Esophagus muscularis mucosa (tissue), 4 donors: Measurements from ENCODE around the gene CAMTA1. TPM values are rescaled to one million over a fixed set of nuclear protein-coding genes. Genes with fewer than 3 reads are reported as not detected.

Experiments
- DNase-seq: peaks from one replicate; pipeline ENCODE4 v3.0.0-alpha.2; 2017; ENCODE audit errors: extremely low spot score
- H3K27ac ChIP-seq, 4 donors: fragments of 200-600 bp; sonication (generic); replicated peaks in 1 of 4; 1 replicate in 3 of 4; 2 replicates in 1 of 4; pipeline ENCODE4 v1.5.1; 2016 to 2019; ENCODE audit warnings: mild to moderate bottlenecking in 1 of 4
- H3K27me3 ChIP-seq, 4 donors: fragments of 200-600 bp; sonication (generic); one replicate each; pipeline versions ENCODE4 v1.5.1 to v1.6.0; 2016 to 2019
- H3K36me3 ChIP-seq, 4 donors: fragments of 200-600 bp; sonication (generic); one replicate each; pipeline ENCODE4 v1.5.1; 2016 to 2019
- H3K4me1 ChIP-seq, 4 donors: fragments of 200-600 bp; sonication (generic); one replicate each; pipeline ENCODE4 v1.5.1; 2016 to 2019
- H3K4me3 ChIP-seq, 4 donors: fragments of 200-600 bp; sonication (generic); 1 replicate in 2 of 4; 2 replicates in 2 of 4; pipeline ENCODE4 v1.5.1; 2016 to 2019; ENCODE audit warnings: mild to moderate bottlenecking in 4 of 4, moderate library complexity in 1 of 4
- H3K9me3 ChIP-seq, 4 donors: fragments of 200-600 bp; sonication (generic); 1 replicate in 3 of 4; 2 replicates in 1 of 4; pipeline ENCODE4 v1.5.1; 2016 to 2019
- EP300 ChIP-seq: sonication (generic); formaldehyde crosslinking; IDR thresholded peaks from one replicate; pipeline ENCODE4 v1.6.1; 2017; ENCODE audit warnings: antibody characterized with exemption
- POLR2A ChIP-seq: fragments of 450-650 bp; IDR thresholded peaks from one replicate; pipeline ENCODE4 v1.6.1; 2017; ENCODE audit warnings: antibody characterized with exemption, moderate library complexity, mild to moderate bottlenecking, low read depth
- POLR2AphosphoS5 ChIP-seq, 2 donors: sonication (generic); formaldehyde crosslinking; IDR thresholded peaks; one replicate each; pipeline ENCODE4 v1.6.1; 2017; ENCODE audit warnings: antibody characterized with exemption in 2 of 2
- WGBS: methylation state at CpG from one replicate; pipeline ENCODE4 v1.1.5; 2018; 5-methylcytosine and 5-hydroxymethylcytosine counted together
- intact Hi-C: fragments of 100-400 bp; cut with DNase I; formaldehyde crosslinking; loops from one replicate; pipeline ENCODE4 v1.15.1; 2023
- total RNA-seq, 4 donors: library from RNA; depleted of rRNA; stranded (reverse); fragments of >200 nt; gene quantifications; one replicate each; pipeline versions ENCODE4 v1.1.0 to v1.2.1, GENCODE V29; 2016
- TF ChIP-seq, protein P1 (sequence below), 3 experiments: fragments of 200-600 bp in 2 of 3; fragments of 450-650 bp in 1 of 3; sonication (generic) in 2 of 3; IDR thresholded peaks; one replicate each; pipeline ENCODE4 v1.5.1; 2017 to 2019; ENCODE audit warnings: antibody characterized with exemption in 3 of 3, mild to moderate bottlenecking in 2 of 3, moderate library complexity in 1 of 3

CAMTA1 gene
- total RNA-seq, 4 donors from 2014 or later: 109 to 226 (median 139) TPM

DNA sequence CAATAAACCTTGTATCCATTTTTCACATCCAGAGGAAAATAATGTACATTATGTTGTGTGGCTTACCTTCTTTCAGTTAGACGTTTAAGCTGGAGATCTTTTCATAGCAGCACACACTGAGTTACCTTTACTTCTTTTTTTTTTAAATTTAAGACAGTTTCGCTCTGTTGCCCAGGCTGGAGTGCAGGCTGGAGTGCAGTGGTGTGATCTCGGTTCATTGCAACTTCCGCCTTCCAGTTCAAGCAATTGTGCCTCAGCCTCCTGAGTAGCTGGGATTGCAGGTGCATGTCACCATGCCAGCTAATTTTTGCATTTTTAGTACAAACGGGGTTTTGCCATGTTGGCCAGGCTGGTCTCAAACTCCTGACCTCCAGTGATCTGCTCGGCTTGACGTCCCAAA is 7.4 kb upstream of the CAMTA1 start:
- no peaks in the 10 kb centered on the region for H3K27me3 ChIP-seq
- H3K4me1 ChIP-seq: peaks cover 0 to 1% (median under 1%) of the 10 kb centered on the region in 4 donors
- 84% methylated on average over 7 of the region's 7 CpGs for WGBS
- H3K27ac ChIP-seq: no peak overlapping the region
- no peak overlapping the region for H3K4me3 ChIP-seq
- no peaks in the 10 kb centered on the region for H3K9me3 ChIP-seq
- TF ChIP-seq, protein P1, sequence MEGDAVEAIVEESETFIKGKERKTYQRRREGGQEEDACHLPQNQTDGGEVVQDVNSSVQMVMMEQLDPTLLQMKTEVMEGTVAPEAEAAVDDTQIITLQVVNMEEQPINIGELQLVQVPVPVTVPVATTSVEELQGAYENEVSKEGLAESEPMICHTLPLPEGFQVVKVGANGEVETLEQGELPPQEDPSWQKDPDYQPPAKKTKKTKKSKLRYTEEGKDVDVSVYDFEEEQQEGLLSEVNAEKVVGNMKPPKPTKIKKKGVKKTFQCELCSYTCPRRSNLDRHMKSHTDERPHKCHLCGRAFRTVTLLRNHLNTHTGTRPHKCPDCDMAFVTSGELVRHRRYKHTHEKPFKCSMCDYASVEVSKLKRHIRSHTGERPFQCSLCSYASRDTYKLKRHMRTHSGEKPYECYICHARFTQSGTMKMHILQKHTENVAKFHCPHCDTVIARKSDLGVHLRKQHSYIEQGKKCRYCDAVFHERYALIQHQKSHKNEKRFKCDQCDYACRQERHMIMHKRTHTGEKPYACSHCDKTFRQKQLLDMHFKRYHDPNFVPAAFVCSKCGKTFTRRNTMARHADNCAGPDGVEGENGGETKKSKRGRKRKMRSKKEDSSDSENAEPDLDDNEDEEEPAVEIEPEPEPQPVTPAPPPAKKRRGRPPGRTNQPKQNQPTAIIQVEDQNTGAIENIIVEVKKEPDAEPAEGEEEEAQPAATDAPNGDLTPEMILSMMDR (IDR thresholded peaks at IDR 0.05): no peak
- TF ChIP-seq EP300: no peak
- no peak for TF ChIP-seq POLR2A
- no peak for TF ChIP-seq POLR2AphosphoS5 (IDR thresholded peaks at IDR 0.05)
- no peaks in the 10 kb centered on the region for H3K36me3 ChIP-seq
- no peak for DNase-seq
- intact Hi-C loops: no loop called here

DNA sequence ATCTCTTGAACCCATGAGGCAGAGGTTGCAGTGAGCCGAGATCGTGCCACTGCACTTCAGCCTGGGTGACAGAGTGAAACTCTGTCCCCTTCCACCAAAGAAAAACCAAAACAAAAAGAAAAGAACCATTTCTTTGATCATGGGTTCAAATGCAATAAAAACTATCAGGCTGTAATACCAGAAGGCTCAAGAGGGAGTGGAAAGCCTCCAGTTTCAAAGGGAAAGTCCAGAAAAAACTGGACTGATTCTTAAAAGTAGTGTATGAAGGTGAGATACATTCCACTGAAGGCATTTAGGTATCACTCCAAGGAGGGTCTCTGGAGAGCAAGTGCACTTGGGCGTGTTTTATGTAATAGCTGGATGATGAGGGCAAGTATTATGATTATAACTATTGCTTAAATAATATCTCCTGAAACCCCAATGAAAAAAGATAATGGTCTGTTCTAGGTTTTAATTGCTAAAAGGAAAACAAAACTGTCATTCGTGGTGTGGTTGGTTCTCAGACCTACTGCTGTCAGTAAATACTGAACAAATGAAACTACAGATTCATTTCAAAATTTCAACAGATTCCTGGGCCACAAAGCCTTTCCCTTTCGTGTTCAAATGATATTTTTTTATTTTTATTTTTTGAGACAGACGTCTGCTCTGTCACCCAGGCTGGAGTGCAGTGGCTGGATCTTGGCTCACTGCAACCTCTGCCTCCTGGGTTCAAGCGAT is 6.0 kb upstream of the CAMTA1 start:
- no peaks in the 10 kb centered on the region for H3K36me3 ChIP-seq
- no peaks in the 10 kb centered on the region for H3K9me3 ChIP-seq
- no peak for TF ChIP-seq POLR2AphosphoS5 (IDR thresholded peaks at IDR 0.05)
- TF ChIP-seq, protein P1 (IDR thresholded peaks at IDR 0.05): no peak
- no peak for TF ChIP-seq EP300
- no peak for DNase-seq
- WGBS: 85% methylated on average over 7 of the region's 7 CpGs
- no peak overlapping the region for H3K27ac ChIP-seq
- no peak overlapping the region for H3K4me3 ChIP-seq
- intact Hi-C loops: no loop called here
- H3K4me1 ChIP-seq: peaks cover 0 to 13% (median 10%) of the 10 kb centered on the region in 4 donors
- H3K27me3 ChIP-seq: no peaks in the 10 kb centered on the region

DNA sequence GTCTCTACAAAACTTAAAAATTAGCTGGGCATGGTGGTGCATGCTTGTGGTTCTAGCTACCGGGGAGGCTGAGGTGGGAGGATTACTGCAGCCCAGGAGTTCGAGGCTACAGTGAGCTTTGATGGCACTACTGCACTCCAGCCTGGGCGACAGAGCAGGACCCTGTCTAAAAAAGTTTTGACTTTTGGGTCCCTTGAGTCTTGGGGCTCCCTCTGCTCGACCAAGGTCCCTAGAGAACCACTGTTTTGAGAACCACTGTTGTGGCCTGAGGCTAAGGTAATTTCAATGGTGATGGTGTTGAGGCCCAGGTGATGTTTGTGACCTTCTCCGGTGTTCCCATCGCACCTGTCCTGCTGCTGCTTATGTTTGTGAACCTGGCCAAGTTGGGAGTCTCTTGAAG is 3.1 kb upstream of the CAMTA1 start:
- WGBS: 96% methylated on average over 4 of the region's 6 CpGs
- TF ChIP-seq EP300 (no peak), POLR2AphosphoS5 (IDR thresholded peaks at IDR 0.05) (no peak), POLR2A (no peak)
- TF ChIP-seq, protein P1 (IDR thresholded peaks at IDR 0.05): no peak
- Histone ChIP-seq H3K36me3 (no peaks in the 10 kb centered on the region), H3K4me3 (no peak overlapping the region), H3K4me1 (peaks cover 10 to 25% (median 22%) of the 10 kb centered on the region in 4 donors), H3K9me3 (no peaks in the 10 kb centered on the region), H3K27me3 (no peaks in the 10 kb centered on the region), H3K27ac (no peak overlapping the region)
- no peak for DNase-seq
- intact Hi-C loops: loop anchor here (5.0 to 10.0 kb wide), 3 partner anchors 35 to 863 kb away; no protein-coding TSS in a partner anchor

DNA sequence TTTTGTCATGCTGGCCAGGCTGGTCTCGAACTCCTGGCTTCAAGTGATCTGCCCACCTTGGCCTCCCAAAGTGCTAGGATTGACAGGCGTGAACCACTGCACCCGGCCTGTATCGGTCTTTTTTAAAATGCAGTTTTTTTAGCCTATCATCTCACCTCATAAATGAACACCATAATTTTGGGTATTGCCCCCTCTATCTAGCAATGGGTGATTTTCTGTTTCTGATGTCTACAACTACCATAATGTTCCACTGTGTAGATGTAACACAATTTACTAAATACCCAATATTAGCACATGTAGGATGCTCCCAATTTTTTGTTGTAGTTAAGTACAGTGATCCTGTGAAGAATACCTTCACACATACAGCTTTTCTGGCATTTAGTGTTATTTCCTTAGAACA is 2.0 kb upstream of the CAMTA1 start:
- TF ChIP-seq, protein P1 (IDR thresholded peaks at IDR 0.05): no peak
- no peak for TF ChIP-seq EP300
- H3K27me3 ChIP-seq: no peaks in the 10 kb centered on the region
- WGBS: 96% methylated on average over 4 of the region's 4 CpGs
- H3K4me1 ChIP-seq: peaks cover 10 to 36% (median 32%) of the 10 kb centered on the region in 4 donors
- peak overlapping the region in 3 of 4 donors; percentile 95 to 99 (median 97) for H3K27ac ChIP-seq
- no peak for DNase-seq
- intact Hi-C loops: loop anchor here (5.0 to 10.0 kb wide), 3 partner anchors 36 to 862 kb away; no protein-coding TSS in a partner anchor
- H3K4me3 ChIP-seq: peak overlapping the region in 2 of 4 donors; percentile 73 to 89
- no peaks in the 10 kb centered on the region for H3K9me3 ChIP-seq
- H3K36me3 ChIP-seq: no peaks in the 10 kb centered on the region
